Karpas-422 (cell line): Measurements from ENCODE around the gene HPSE. TPM values are rescaled to one million over a fixed set of nuclear protein-coding genes. Genes with fewer than 3 reads are reported as not detected.

ENCODE experiments used
- DNase-seq: peaks from one replicate; pipeline ENCODE4 v3.0.0-alpha.2; 2015
- H2AFZ ChIP-seq: fragments of 200-600 bp; sonication (generic); 2 replicates; pipeline ENCODE4 v1.6.1; 2014; ENCODE audit warnings: antibody characterized with exemption, low read length, mixed read lengths
- H3K27ac ChIP-seq: fragments of 200-600 bp; sonication (generic); 2 replicates; pipeline ENCODE4 v1.5.1; 2014; ENCODE audit warnings: mild to moderate bottlenecking, low read length, moderate library complexity
- H3K27me3 ChIP-seq: fragments of 200-600 bp; sonication (generic); 2 replicates; pipeline ENCODE4 v1.6.1; 2014; ENCODE audit warnings: low read length, mixed read lengths
- H3K36me3 ChIP-seq: fragments of 200-600 bp; sonication (generic); 2 replicates; pipeline ENCODE4 v1.6.1; 2014; ENCODE audit warnings: low read length, mixed read lengths; ENCODE audit not compliant: insufficient read depth
- H3K4me1 ChIP-seq: fragments of 200-600 bp; sonication (generic); 2 replicates; pipeline ENCODE4 v1.6.1; 2014; ENCODE audit warnings: mild to moderate bottlenecking, low read length, mixed read lengths
- H3K4me2 ChIP-seq: fragments of 200-600 bp; sonication (generic); 2 replicates; pipeline ENCODE4 v1.6.1; 2014; ENCODE audit warnings: low read length, low read depth, mild to moderate bottlenecking; ENCODE audit not compliant: poor library complexity, severe bottlenecking
- H3K4me3 ChIP-seq: fragments of 200-600 bp; sonication (generic); 2 replicates; pipeline ENCODE4 v1.5.1; 2014; ENCODE audit warnings: mild to moderate bottlenecking, antibody characterized with exemption, low read length, mixed read lengths
- H3K79me2 ChIP-seq: fragments of 200-600 bp; sonication (generic); 2 replicates; pipeline ENCODE4 v1.6.1; 2014; ENCODE audit warnings: mild to moderate bottlenecking, low read length, mixed read lengths
- H3K9ac ChIP-seq: fragments of 200-600 bp; sonication (generic); 2 replicates; pipeline ENCODE4 v1.6.0; 2014; ENCODE audit warnings: low read length
- H3K9me2 ChIP-seq: fragments of 200-600 bp; sonication (generic), shearing (Covaris generic); replicated peaks from 2 replicates; pipeline ENCODE4 v1.6.0; 2014; ENCODE audit warnings: mild to moderate bottlenecking, low read length, moderate library complexity; ENCODE audit not compliant: insufficient read depth
- H3K9me3 ChIP-seq: fragments of 300-700, 200-600 bp; sonication (generic); 2 replicates; pipeline ENCODE4 v1.6.1; 2014; ENCODE audit warnings: low read length, mixed read lengths
- H4K20me1 ChIP-seq: fragments of 200-600 bp; sonication (generic); 2 replicates; pipeline ENCODE4 v1.6.1; 2014; ENCODE audit warnings: mild to moderate bottlenecking, antibody characterized with exemption, low read length, low read depth; ENCODE audit not compliant: insufficient read depth
- total RNA-seq: library from RNA; depleted of rRNA; stranded (reverse); fragments of >200 nt; shearing (Covaris generic); gene quantifications from 2 replicates; pipeline ENCODE4 v1.2.3, GENCODE V29; 2014; ENCODE audit warnings: low replicate concordance

The HPSE gene
- total RNA-seq, 1 experiment from 2014 or later, result 0.15 TPM

- no peaks in the 10 kb centered on the region for H3K9me3 ChIP-seq
- H3K27me3 ChIP-seq, result no peaks in the 10 kb centered on the region
- H3K27ac ChIP-seq, result no peak overlapping the region
- no peaks in the 10 kb centered on the region for H3K79me2 ChIP-seq
- H4K20me1 ChIP-seq, result no peaks in the 10 kb centered on the region
- no peak overlapping the region for H3K9ac ChIP-seq
- no peak overlapping the region for H3K4me2 ChIP-seq
- H3K4me1 ChIP-seq, result no peaks in the 10 kb centered on the region
- no peaks in the 10 kb centered on the region for H3K9me2 ChIP-seq
- H3K36me3 ChIP-seq, result no peaks in the 10 kb centered on the region
- no peak for DNase-seq
- H3K4me3 ChIP-seq, result no peak overlapping the region
- no peak overlapping the region for H2AFZ ChIP-seq
Observed at GRCh38 chr4:83369831-83370639, 35.4 kb upstream of the HPSE start.

GRCh38 chr4:83364312-83364711 is 29.7 kb upstream of the HPSE start:
- Histone ChIP-seq H3K36me3 (no peaks in the 10 kb centered on the region), H4K20me1 (no peaks in the 10 kb centered on the region), H3K79me2 (no peaks in the 10 kb centered on the region), H3K9me2 (no peaks in the 10 kb centered on the region), H2AFZ (no peak overlapping the region), H3K4me1 (no peaks in the 10 kb centered on the region), H3K27ac (no peak overlapping the region), H3K4me2 (no peak overlapping the region), H3K9ac (no peak overlapping the region), H3K9me3 (no peaks in the 10 kb centered on the region), H3K27me3 (no peaks in the 10 kb centered on the region), H3K4me3 (no peak overlapping the region)
- no peak for DNase-seq

GRCh38 chr4:83362492-83363329 is 28.1 kb upstream of the HPSE start:
- H4K20me1 ChIP-seq, result no peaks in the 10 kb centered on the region
- no peaks in the 10 kb centered on the region for H3K79me2 ChIP-seq
- H3K9me3 ChIP-seq, result no peaks in the 10 kb centered on the region
- H3K4me2 ChIP-seq, result no peak overlapping the region
- no peak overlapping the region for H3K27ac ChIP-seq
- no peaks in the 10 kb centered on the region for H3K27me3 ChIP-seq
- H3K4me3 ChIP-seq, result no peak overlapping the region
- no peaks in the 10 kb centered on the region for H3K36me3 ChIP-seq
- H3K9ac ChIP-seq, result no peak overlapping the region
- H2AFZ ChIP-seq, result no peak overlapping the region
- H3K4me1 ChIP-seq, result no peaks in the 10 kb centered on the region
- no peaks in the 10 kb centered on the region for H3K9me2 ChIP-seq
- DNase-seq, result peak; percentile 47

GRCh38 chr4:83361416-83362103 is 26.9 kb upstream of the HPSE start:
- Histone ChIP-seq H3K4me1 (no peaks in the 10 kb centered on the region), H3K4me2 (no peak overlapping the region), H3K4me3 (no peak overlapping the region), H3K9me3 (no peaks in the 10 kb centered on the region), H3K36me3 (no peaks in the 10 kb centered on the region), H3K79me2 (no peaks in the 10 kb centered on the region), H4K20me1 (no peaks in the 10 kb centered on the region), H2AFZ (no peak overlapping the region), H3K9ac (no peak overlapping the region), H3K27ac (no peak overlapping the region), H3K9me2 (no peaks in the 10 kb centered on the region), H3K27me3 (no peaks in the 10 kb centered on the region)
- no peak for DNase-seq

- Histone ChIP-seq H3K27me3 (no peaks in the 10 kb centered on the region), H3K9me2 (no peaks in the 10 kb centered on the region), H3K4me2 (no peak overlapping the region), H4K20me1 (no peaks in the 10 kb centered on the region), H3K4me3 (no peak overlapping the region), H2AFZ (no peak overlapping the region), H3K79me2 (no peaks in the 10 kb centered on the region), H3K9ac (no peak overlapping the region), H3K36me3 (no peaks in the 10 kb centered on the region), H3K9me3 (no peaks in the 10 kb centered on the region), H3K4me1 (no peaks in the 10 kb centered on the region), H3K27ac (no peak overlapping the region)
- DNase-seq, result no peak
Observed at GRCh38 chr4:83360018-83360417, 25.4 kb upstream of the HPSE start.

GRCh38 chr4:83358410-83358809 is 23.8 kb upstream of the HPSE start:
- Histone ChIP-seq H3K27me3 (no peaks in the 10 kb centered on the region), H3K36me3 (no peaks in the 10 kb centered on the region), H3K79me2 (no peaks in the 10 kb centered on the region), H3K4me1 (no peaks in the 10 kb centered on the region), H2AFZ (no peak overlapping the region), H4K20me1 (no peaks in the 10 kb centered on the region), H3K4me2 (no peak overlapping the region), H3K27ac (no peak overlapping the region), H3K9me3 (no peaks in the 10 kb centered on the region), H3K4me3 (no peak overlapping the region), H3K9me2 (no peaks in the 10 kb centered on the region), H3K9ac (no peak overlapping the region)
- no peak for DNase-seq

- no peaks in the 10 kb centered on the region for H3K79me2 ChIP-seq
- no peak for DNase-seq
- H3K4me3 ChIP-seq, result no peak overlapping the region
- H3K27ac ChIP-seq, result no peak overlapping the region
- H3K9me2 ChIP-seq, result no peaks in the 10 kb centered on the region
- no peaks in the 10 kb centered on the region for H3K36me3 ChIP-seq
- H3K4me1 ChIP-seq, result no peaks in the 10 kb centered on the region
- no peak overlapping the region for H3K4me2 ChIP-seq
- H3K9me3 ChIP-seq, result no peaks in the 10 kb centered on the region
- H3K9ac ChIP-seq, result no peak overlapping the region
- no peak overlapping the region for H2AFZ ChIP-seq
- H4K20me1 ChIP-seq, result no peaks in the 10 kb centered on the region
- no peaks in the 10 kb centered on the region for H3K27me3 ChIP-seq
Observed at GRCh38 chr4:83356899-83357661, 22.4 kb upstream of the HPSE start.
